Left forelimb (tissue), 1 donor: ENCODE data around the gene SPANXN1.
"Not testable (repeated sequence)": the region's sequence is repeated elsewhere in the genome, so short reads cannot be mapped to it uniquely, and the experiment has no call there.

ENCODE experiments used
- DNase-seq: peaks from one replicate; pipeline ENCODE4 v3.0.0-alpha.2; 2018; ENCODE audit warnings: low spot score

SPANXN1 gene, protein sequence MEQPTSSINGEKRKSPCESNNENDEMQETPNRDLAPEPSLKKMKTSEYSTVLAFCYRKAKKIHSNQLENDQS

DNA sequence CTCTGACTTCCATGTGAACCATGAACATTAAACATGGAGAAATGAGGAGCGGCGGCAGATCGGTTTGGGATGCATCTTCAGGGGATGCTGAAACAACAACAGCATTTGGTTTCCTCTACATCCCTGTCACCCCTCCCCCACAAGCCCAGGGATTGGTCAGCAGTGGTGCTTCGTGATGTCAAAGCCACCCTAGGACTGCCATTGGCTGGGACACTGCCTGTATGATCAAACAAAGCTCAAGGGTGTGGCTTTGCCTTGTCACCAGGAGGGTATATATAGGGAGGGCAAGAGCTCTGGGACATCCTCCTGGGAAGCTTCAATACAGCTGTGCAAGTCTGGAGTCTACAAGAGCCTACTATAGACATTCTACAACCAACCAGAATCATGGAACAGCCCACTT, at the start of gene SPANXN1:
SPANXN1 (plus strand) TSS at position 301 of the 400 bp plus-strand sequence; CDS start at position 385, 84 bp downstream.
- DNase-seq = not testable (repeated sequence)

DNA sequence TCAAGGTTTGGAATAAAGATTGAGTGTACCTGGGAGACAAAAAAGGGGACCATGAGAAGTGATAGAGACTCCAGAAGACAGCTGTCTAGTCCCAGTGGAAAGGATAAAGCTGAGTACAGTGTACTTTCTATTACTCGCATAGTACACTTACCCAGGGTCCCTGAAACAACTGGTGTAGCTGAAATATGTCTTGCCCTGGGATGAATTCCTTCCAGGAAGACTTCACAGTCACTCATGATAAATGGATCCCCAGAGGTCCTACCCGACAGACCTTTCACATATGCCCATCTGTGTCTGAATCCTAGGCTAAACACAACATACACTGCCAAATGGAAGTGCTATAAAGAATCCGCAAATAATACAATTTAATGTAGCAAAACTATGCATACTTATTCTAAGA, 48.2 kb upstream of the SPANXN1 start:
- no peak for DNase-seq

DNA sequence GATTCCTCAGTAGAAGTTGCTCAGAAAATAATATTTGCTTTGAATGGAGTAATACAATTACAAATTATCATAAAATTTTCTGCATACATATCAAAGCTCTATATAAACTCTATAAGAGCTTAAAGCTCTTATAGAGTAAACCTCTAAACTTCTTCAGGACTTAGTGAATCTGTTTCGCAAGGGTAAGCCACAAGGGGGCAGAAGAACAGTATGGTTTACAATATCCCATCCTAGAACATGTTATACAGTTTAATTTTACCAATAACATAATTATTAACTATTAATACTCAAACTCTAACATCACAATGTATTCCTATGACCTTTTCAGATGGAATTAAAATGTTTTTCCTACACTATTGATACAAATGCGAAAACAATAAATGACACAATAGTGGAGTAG, 33.8 kb upstream of the SPANXN1 start:
- no peak for DNase-seq

DNA sequence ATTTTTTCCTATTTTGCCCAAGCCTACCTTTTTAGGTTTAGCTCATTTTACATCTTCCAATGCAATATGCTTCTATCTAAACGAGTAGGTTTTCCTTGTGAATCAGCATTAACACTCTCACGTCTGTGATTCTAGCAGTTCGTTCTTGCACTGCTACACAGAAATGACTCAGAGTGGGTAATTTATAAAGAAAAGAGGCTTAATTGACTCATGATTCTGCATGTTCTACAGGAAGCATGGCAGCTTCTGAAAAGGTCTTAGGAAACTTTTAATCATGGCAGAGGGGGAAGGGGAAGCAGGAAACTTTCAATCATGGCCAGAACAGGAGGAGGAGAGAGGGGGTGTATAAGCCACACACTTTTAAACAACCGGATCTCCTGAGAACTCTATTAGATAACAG, 44.9 kb downstream of the SPANXN1 start:
- no peak for DNase-seq
